ENCODE data around the gene GINS3.

DNA sequence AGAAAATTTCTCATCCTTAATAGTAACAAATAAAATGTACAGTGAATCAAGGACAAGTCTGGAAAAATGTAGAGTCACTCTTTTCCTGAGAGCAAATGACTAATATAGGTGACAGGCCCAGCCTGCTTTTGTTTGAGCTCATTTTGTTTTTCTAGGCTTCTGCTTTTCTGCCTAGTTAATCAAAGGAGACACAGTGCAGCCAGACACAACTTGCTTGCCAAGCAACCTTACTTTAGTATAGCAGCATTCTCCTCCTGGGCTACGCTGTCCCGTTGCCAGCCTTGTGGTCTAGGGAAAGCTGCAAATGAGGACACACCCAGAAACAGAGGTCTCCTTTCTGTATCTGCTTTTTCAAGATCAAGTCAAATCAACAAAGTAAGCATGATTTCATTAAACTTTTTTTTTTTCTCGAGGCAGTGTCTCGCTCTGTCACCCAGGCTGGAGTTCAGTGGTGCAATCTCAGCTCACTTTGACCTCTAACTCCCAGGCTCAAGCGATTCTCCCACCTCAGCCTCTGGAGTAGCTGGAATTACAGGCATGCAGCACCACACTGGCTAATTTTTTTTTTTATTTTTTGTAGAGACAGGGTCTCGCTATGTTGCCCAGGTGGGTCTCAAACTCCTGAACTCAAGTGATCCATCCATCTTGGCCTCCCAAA, 17.2 kb downstream of the GINS3 start:
- TF ChIP-seq POLR2A (IDR thresholded peaks at IDR 0.05), result no peak
- TF ChIP-seq, protein P1, sequence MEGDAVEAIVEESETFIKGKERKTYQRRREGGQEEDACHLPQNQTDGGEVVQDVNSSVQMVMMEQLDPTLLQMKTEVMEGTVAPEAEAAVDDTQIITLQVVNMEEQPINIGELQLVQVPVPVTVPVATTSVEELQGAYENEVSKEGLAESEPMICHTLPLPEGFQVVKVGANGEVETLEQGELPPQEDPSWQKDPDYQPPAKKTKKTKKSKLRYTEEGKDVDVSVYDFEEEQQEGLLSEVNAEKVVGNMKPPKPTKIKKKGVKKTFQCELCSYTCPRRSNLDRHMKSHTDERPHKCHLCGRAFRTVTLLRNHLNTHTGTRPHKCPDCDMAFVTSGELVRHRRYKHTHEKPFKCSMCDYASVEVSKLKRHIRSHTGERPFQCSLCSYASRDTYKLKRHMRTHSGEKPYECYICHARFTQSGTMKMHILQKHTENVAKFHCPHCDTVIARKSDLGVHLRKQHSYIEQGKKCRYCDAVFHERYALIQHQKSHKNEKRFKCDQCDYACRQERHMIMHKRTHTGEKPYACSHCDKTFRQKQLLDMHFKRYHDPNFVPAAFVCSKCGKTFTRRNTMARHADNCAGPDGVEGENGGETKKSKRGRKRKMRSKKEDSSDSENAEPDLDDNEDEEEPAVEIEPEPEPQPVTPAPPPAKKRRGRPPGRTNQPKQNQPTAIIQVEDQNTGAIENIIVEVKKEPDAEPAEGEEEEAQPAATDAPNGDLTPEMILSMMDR (IDR thresholded peaks at IDR 0.05), result no peak
